ENCODE measurements around the gene SLC38A4.

DNA sequence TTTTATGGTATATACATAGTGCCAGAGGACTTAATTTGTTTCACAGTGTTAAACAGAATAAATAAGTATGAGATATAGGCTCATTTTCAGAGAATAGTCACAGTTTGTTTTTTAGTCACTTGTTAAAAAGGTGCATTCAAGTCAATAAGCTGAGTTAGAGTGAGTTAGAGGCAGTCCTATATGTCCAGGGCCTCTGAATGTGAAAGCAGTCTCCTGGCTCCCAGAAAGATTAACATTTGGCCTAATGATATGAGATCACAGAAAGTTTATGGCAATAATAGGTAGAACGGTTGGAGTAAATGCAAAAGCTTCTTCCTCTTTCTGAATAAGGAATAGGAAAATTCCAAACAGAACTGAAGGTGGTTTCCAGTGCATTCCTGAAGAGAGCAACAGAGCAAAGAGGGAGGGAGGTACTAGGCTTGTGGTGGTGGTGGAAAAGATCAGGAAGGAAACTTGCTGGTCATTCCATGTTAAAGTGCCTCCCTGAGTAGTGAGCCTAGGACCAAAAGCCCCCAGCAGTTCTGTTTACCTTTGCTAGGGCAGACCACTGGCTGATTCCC is 54.4 kb downstream of the SLC38A4 start:
- TF ChIP-seq SRF (IDR thresholded peaks at IDR 0.05; ENCODE audit: low read depth, low read length) (no peak), RXRA (IDR thresholded peaks at IDR 0.05; ENCODE audit: insufficient read depth, low read depth, low read length) (no peak), TAF1 (IDR thresholded peaks at IDR 0.05; ENCODE audit: low read depth, low read length) (no peak), GTF2F1 (IDR thresholded peaks at IDR 0.05; ENCODE audit: borderline replicate concordance, low read depth, low read length) (no peak), TCF12 (IDR thresholded peaks at IDR 0.05; ENCODE audit: low read depth, low read length) (no peak), PHF8 (conservative IDR thresholded peaks at IDR 0.05; ENCODE audit: low read depth, low read length) (no peak), EP300 (IDR thresholded peaks at IDR 0.05; ENCODE audit: borderline replicate concordance in 1 of 2, low read depth in 2 of 2, low read length in 2 of 2) (no peak), EZH2 (IDR thresholded peaks at IDR 0.05; ENCODE audit: low read depth, low read length, severe bottlenecking) (no peak), JUND (IDR thresholded peaks at IDR 0.05; ENCODE audit: low read length) (no peak), TBP (IDR thresholded peaks at IDR 0.05; ENCODE audit: low read depth, low read length) (no peak)
- TF ChIP-seq, protein P1, sequence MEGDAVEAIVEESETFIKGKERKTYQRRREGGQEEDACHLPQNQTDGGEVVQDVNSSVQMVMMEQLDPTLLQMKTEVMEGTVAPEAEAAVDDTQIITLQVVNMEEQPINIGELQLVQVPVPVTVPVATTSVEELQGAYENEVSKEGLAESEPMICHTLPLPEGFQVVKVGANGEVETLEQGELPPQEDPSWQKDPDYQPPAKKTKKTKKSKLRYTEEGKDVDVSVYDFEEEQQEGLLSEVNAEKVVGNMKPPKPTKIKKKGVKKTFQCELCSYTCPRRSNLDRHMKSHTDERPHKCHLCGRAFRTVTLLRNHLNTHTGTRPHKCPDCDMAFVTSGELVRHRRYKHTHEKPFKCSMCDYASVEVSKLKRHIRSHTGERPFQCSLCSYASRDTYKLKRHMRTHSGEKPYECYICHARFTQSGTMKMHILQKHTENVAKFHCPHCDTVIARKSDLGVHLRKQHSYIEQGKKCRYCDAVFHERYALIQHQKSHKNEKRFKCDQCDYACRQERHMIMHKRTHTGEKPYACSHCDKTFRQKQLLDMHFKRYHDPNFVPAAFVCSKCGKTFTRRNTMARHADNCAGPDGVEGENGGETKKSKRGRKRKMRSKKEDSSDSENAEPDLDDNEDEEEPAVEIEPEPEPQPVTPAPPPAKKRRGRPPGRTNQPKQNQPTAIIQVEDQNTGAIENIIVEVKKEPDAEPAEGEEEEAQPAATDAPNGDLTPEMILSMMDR (IDR thresholded peaks at IDR 0.05; ENCODE audit: control extremely low read depth in 1 of 3, insufficient read depth in 1 of 3, low read depth in 1 of 3, low read length in 3 of 3), result no peak
